Stomach (tissue), 9 donors: Measurements from ENCODE around the gene TINAGL1. TPM values are rescaled to one million over a fixed set of nuclear protein-coding genes. Genes with fewer than 3 reads are reported as not detected.

Source experiments
- DNase-seq, 2 donors: peaks; one replicate each; pipeline versions ENCODE4 v3.0.0 to v3.0.0-alpha.2; 2013 to 2019
- H3K27ac ChIP-seq, 5 donors: fragments of 200-600 bp in 4 of 5; sonication (generic) in 4 of 5; one replicate each; pipeline ENCODE4 v1.5.1; 2013 to 2019; ENCODE audit warnings: mild to moderate bottlenecking in 1 of 5, moderate library complexity in 1 of 5
- H3K27me3 ChIP-seq, 3 donors: fragments of 200-600 bp; sonication (generic); one replicate each; pipeline ENCODE4 v1.5.1; 2017 to 2019; ENCODE audit warnings: mixed run types in 1 of 3
- H3K36me3 ChIP-seq, 4 donors: fragments of 200-600 bp; sonication (generic); 1 replicate in 3 of 4; 2 replicates in 1 of 4; pipeline ENCODE4 v1.5.1; 2016 to 2019
- H3K4me1 ChIP-seq, 4 donors: fragments of 200-600 bp; sonication (generic); one replicate each; pipeline ENCODE4 v1.5.1; 2016 to 2019
- H3K4me3 ChIP-seq, 4 donors: fragments of 200-600 bp; sonication (generic) in 3 of 4; one replicate each; pipeline ENCODE4 v1.5.1; 2016 to 2019; ENCODE audit warnings: mild to moderate bottlenecking in 1 of 4
- H3K9me3 ChIP-seq, 4 donors: fragments of 200-600 bp; sonication (generic); one replicate each; pipeline ENCODE4 v1.5.1; 2016 to 2019
- CTCF ChIP-seq, 7 experiments: fragments of 450-650 bp in 4 of 7; fragments of 200-600 bp in 3 of 7; sonication (generic) in 3 of 7; IDR thresholded peaks; one replicate each; pipeline ENCODE4 v1.5.1; 2016 to 2019; ENCODE audit warnings: antibody characterized with exemption in 7 of 7, control low read depth in 2 of 7, mild to moderate bottlenecking in 1 of 7
- EP300 ChIP-seq: sonication (generic); formaldehyde crosslinking; IDR thresholded peaks from one replicate; pipeline ENCODE4 v1.6.1; 2017; ENCODE audit warnings: antibody characterized with exemption
- POLR2A ChIP-seq, 4 donors: fragments of 450-650 bp; IDR thresholded peaks; one replicate each; pipeline ENCODE4 v1.6.1; 2016; ENCODE audit warnings: antibody characterized with exemption in 4 of 4, control low read depth in 2 of 4, mild to moderate bottlenecking in 1 of 4, moderate library complexity in 1 of 4
- POLR2AphosphoS5 ChIP-seq, 3 donors: sonication (generic); formaldehyde crosslinking; IDR thresholded peaks; one replicate each; pipeline ENCODE4 v1.6.1; 2016; ENCODE audit warnings: antibody characterized with exemption in 3 of 3
- whole genome bisulfite sequencing, 5 donors: extraction: QIAGEN DNeasy Blood & Tissue Kit in 3 of 5; methylation state at CpG; one replicate each; pipeline versions ENCODE4 v1.1.5 to v1.1.7; 2013 to 2018; 5-methylcytosine and 5-hydroxymethylcytosine counted together
- intact Hi-C: fragments of 100-400 bp; cut with DNase I; formaldehyde crosslinking; loops from one replicate; pipeline ENCODE4 v1.15.1; 2023; ENCODE audit warnings: low total_unique reads
- polyA plus RNA-seq, 3 donors: library from polyadenylated mRNA; stranded (reverse); fragments of 200-250 nt; gene quantifications; one replicate each; pipeline ENCODE4 v1.2.3, GENCODE V29; 2013
- total RNA-seq, 5 donors: library from RNA; depleted of rRNA; stranded (reverse); fragments of >200 nt; gene quantifications; one replicate each; pipeline versions ENCODE4 v1.1.0 to v1.2.3, GENCODE V29; 2014 to 2016
- donor health status: healthy with polysubstance abuse.
- donor health status: Bipolar disorder and iron deficiency.
- donor health status: healthy.

Gene TINAGL1
- total and polyA plus RNA-seq, 8 donors: 17.9 to 691 (median 124) TPM

GRCh38 chr1:31583082-31583994, 7.0 kb downstream of the TINAGL1 start:
- peak overlapping the region; percentile 76 to 92 (median 86) for H3K27ac ChIP-seq
- DNase-seq: no peak
- no peaks in the 10 kb centered on the region for H3K27me3 ChIP-seq
- TF ChIP-seq EP300 (no peak), POLR2A (IDR thresholded peaks at IDR 0.05) (no peak), POLR2AphosphoS5 (IDR thresholded peaks at IDR 0.05) (no peak), CTCF (IDR thresholded peaks at IDR 0.05) (no peak)
- peak overlapping the region in 1 of 4 donors; percentile 8 for H3K4me3 ChIP-seq
- 57 to 77% (median 63%) methylated on average over 16 of the region's 16 CpGs for WGBS, 5 donors
- intact Hi-C loops: no loop called here
- peaks cover 18 to 44% (median 35%) of the 10 kb centered on the region in 4 donors for H3K36me3 ChIP-seq
- H3K4me1 ChIP-seq: peaks cover 62 to 95% (median 85%) of the 10 kb centered on the region in 4 donors
- H3K9me3 ChIP-seq: no peaks in the 10 kb centered on the region

- H3K4me1 ChIP-seq: peaks cover 66 to 100% (median 92%) of the 10 kb centered on the region in 4 donors
- H3K9me3 ChIP-seq: no peaks in the 10 kb centered on the region
- H3K36me3 ChIP-seq: peaks cover 18 to 44% (median 35%) of the 10 kb centered on the region in 4 donors
- H3K27ac ChIP-seq: peak overlapping the region; percentile 76 to 92 (median 86)
- WGBS, 5 donors: 23 to 49% (median 35%) methylated on average over 7 to 13 of the region's 13 CpGs
- H3K4me3 ChIP-seq: peak overlapping the region in 1 of 4 donors; percentile 8
- TF ChIP-seq POLR2AphosphoS5 (IDR thresholded peaks at IDR 0.05) (peak; percentile 49 to 74 (median 54)), EP300 (no peak), CTCF (IDR thresholded peaks at IDR 0.05) (no peak), POLR2A (IDR thresholded peaks at IDR 0.05) (no peak)
- H3K27me3 ChIP-seq: peaks cover 0 to 6% (median 0%) of the 10 kb centered on the region in 3 donors
- DNase-seq: peak; percentile 94
- intact Hi-C loops: no loop called here
These were observed 7.9 kb downstream of the TINAGL1 start for GRCh38 chr1:31583995-31584868.

- H3K27me3 ChIP-seq: peaks cover 0 to 6% (median 0%) of the 10 kb centered on the region in 3 donors
- H3K4me1 ChIP-seq: peaks cover 61 to 95% (median 87%) of the 10 kb centered on the region in 4 donors
- TF ChIP-seq POLR2A (IDR thresholded peaks at IDR 0.05) (no peak), POLR2AphosphoS5 (IDR thresholded peaks at IDR 0.05) (no peak), CTCF (IDR thresholded peaks at IDR 0.05) (no peak), EP300 (no peak)
- DNase-seq: no peak
- no peaks in the 10 kb centered on the region for H3K9me3 ChIP-seq
- intact Hi-C loops: no loop called here
- 80 to 90% (median 83%) methylated on average over 22 to 27 of the region's 27 CpGs for WGBS, 5 donors
- peak overlapping the region in 4 of 5 donors; percentile 81 to 92 (median 89) for H3K27ac ChIP-seq
- H3K4me3 ChIP-seq: peak overlapping the region in 1 of 4 donors; percentile 8
- H3K36me3 ChIP-seq: peaks cover 18 to 44% (median 35%) of the 10 kb centered on the region in 4 donors
These were observed 8.8 kb downstream of the TINAGL1 start for GRCh38 chr1:31584869-31585735.
